Pancreas (tissue), 10 donors: ENCODE measurements around the gene FASTKD1. TPM values are rescaled to one million over a fixed set of nuclear protein-coding genes. Genes with fewer than 3 reads are reported as not detected.
"Not testable (repeated sequence)": the region's sequence is repeated elsewhere in the genome, so short reads cannot be mapped to it uniquely, and the experiment has no call there.

ENCODE experiments used
- ATAC-seq, 4 donors: fragments of 200-7000 bp; cut with Tn5 transposase; one replicate each; pipeline versions ENCODE4 v1.8.0 to v1.9.1; 2020; ENCODE audit warnings: mild to moderate bottlenecking in 4 of 4, moderate library complexity in 4 of 4
- DNase-seq, 6 donors: peaks; one replicate each; pipeline ENCODE4 v3.0.0-alpha.2; 2020
- FAIRE-seq: peaks from 2 replicates; lab custom pipeline; 2012; peaks lifted over from hg19 to GRCh38; lab: Jason Lieb, UNC
- H3K27ac ChIP-seq, 4 donors: fragments of 200-600 bp; sonication (generic); 1 replicate in 3 of 4; 2 replicates in 1 of 4; pipeline versions ENCODE4 v1.5.0 to v1.8.0; 2020
- H3K27me3 ChIP-seq, 4 donors: fragments of 200-600 bp; one replicate each; pipeline ENCODE4 v1.8.0; 2021
- H3K36me3 ChIP-seq, 3 donors: fragments of 200-600 bp; sonication (generic) in 1 of 3; one replicate each; pipeline versions ENCODE4 v1.5.0 to v1.8.0; 2020 to 2021
- H3K4me1 ChIP-seq, 3 donors: fragments of 200-600 bp; one replicate each; pipeline ENCODE4 v1.8.0; 2021
- H3K4me3 ChIP-seq, 4 donors: fragments of 200-600 bp; sonication (generic) in 2 of 4; one replicate each; pipeline versions ENCODE4 v1.5.0 to v1.8.0; 2020 to 2021
- H3K9me3 ChIP-seq, 4 donors: fragments of 200-600 bp; one replicate each; pipeline ENCODE4 v1.8.0; 2021
- WGBS, 2 donors: extraction: QIAGEN DNeasy Blood & Tissue Kit; methylation state at CpG; one replicate each; pipeline ENCODE4 v1.1.7; 2013; 5-methylcytosine and 5-hydroxymethylcytosine counted together
- intact Hi-C, 3 donors: fragments of 100-400 bp; cut with DNase I; formaldehyde crosslinking; loops; one replicate each; pipeline versions ENCODE4 v1.11.1 to v1.14.2; 2022
- polyA plus RNA-seq, 2 donors: library from polyadenylated mRNA; stranded (reverse); fragments of 200-250 nt; gene quantifications; one replicate each; pipeline ENCODE4 v1.2.3, GENCODE V29; 2013
- total RNA-seq, 6 donors: library from RNA; stranded (reverse); fragmentation: NEBNext Ultra II Directional in 4 of 6; extraction: Animal tissue kit (Norgen Biotek cat#: 25700) in 4 of 6; gene quantifications; one replicate each; pipeline versions ENCODE4 v1.2.1 to v1.2.4, GENCODE V29; 2021 to 2023
- TF ChIP-seq, protein P1 (sequence below), 4 donors: fragments of 200-600 bp; sonication (generic) in 3 of 4; IDR thresholded peaks; one replicate each; pipeline versions ENCODE4 v1.5.0 to v1.8.0; 2021; ENCODE audit warnings: antibody characterized with exemption in 4 of 4
- donor health status: healthy with polysubstance abuse.
- donor health status: DM: no; HTN: no; CAD: no; lungs with moderate emphysema.
- donor health status: DM: no; HTN: no; CAD: no.
- donor health status: control.
- donor health status: control.
- donor health status: Bipolar disorder and iron deficiency.
- donor health status: DM: yes; HTN: yes; CAD: no.
- donor health status: DM: no; HTN: no; CAD: no.
- donor health status: DM: no; HTN: no; CAD: no.
- donor health status: DM: yes; HTN: yes; CAD: no.

Gene FASTKD1
- total and polyA plus RNA-seq, 8 donors: 5.5 to 35.9 (median 11.5) TPM

DNA sequence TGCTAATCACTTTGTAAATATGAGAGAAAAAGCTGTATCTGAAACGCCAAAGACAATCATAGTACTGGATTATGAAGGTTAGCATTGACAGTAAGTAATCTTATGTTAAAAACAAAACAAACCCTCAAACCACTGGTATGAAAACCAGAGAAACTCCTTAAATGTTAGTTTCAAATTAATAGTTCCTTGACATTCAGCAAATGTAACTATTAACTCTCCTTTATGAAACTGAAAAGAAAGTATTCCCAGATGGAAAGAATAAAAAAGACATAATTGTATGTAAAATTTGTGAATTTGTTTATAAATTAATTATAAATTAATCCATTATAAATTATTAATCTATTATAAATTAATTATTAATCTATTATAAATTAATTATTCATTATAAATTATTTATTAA, 12.3 kb downstream of the FASTKD1 start:
- Histone ChIP-seq H3K4me1 (no peaks in the 10 kb centered on the region), H3K9me3 (no peaks in the 10 kb centered on the region), H3K27me3 (no peaks in the 10 kb centered on the region), H3K27ac (no peak overlapping the region), H3K36me3 (no peaks in the 10 kb centered on the region), H3K4me3 (no peak overlapping the region)
- TF ChIP-seq, protein P1, sequence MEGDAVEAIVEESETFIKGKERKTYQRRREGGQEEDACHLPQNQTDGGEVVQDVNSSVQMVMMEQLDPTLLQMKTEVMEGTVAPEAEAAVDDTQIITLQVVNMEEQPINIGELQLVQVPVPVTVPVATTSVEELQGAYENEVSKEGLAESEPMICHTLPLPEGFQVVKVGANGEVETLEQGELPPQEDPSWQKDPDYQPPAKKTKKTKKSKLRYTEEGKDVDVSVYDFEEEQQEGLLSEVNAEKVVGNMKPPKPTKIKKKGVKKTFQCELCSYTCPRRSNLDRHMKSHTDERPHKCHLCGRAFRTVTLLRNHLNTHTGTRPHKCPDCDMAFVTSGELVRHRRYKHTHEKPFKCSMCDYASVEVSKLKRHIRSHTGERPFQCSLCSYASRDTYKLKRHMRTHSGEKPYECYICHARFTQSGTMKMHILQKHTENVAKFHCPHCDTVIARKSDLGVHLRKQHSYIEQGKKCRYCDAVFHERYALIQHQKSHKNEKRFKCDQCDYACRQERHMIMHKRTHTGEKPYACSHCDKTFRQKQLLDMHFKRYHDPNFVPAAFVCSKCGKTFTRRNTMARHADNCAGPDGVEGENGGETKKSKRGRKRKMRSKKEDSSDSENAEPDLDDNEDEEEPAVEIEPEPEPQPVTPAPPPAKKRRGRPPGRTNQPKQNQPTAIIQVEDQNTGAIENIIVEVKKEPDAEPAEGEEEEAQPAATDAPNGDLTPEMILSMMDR (IDR thresholded peaks at IDR 0.05): no peak
- FAIRE-seq: no peak
- 76 to 80% methylated on average over 1 of the region's 1 CpG for WGBS, 2 donors
- ATAC-seq: no peak
- intact Hi-C loops: no loop called here
- no peak for DNase-seq

GRCh38 chr2:169546756-169547155, 26.9 kb downstream of the FASTKD1 start:
- FAIRE-seq: no peak
- no peak for DNase-seq
- Histone ChIP-seq H3K9me3 (no peaks in the 10 kb centered on the region), H3K36me3 (peaks cover 0 to 11% (median 0%) of the 10 kb centered on the region in 3 donors), H3K4me3 (no peak overlapping the region), H3K27me3 (no peaks in the 10 kb centered on the region), H3K4me1 (no peaks in the 10 kb centered on the region), H3K27ac (no peak overlapping the region)
- 98% methylated on average over 2 of the region's 2 CpGs for WGBS, 2 donors
- ATAC-seq: no peak
- intact Hi-C loops: no loop called here
- TF ChIP-seq, protein P1 (IDR thresholded peaks at IDR 0.05): no peak

DNA sequence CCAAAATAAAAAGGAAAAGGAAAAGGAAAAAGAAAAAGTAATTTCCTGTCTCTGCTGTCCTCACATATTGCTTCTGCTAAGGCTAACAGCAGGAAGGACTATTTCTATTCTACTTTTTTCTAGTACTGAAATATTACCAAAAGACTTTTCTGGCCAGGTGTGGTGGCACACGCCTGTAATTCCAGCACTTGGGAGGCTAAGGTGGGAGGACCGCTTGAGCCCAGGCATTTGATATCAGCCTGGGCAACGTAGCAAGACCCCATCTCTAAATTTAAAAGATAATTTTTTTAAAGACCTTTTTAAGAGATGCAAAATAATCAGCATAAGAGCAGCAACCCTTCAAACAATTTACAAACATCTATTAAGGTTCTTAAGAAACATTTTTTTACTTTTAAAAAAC, 31.2 kb downstream of the FASTKD1 start:
- FAIRE-seq (no peak), DNase-seq (no peak), ATAC-seq (no peak)
- H3K9me3 ChIP-seq: no peaks in the 10 kb centered on the region
- TF ChIP-seq, protein P1 (IDR thresholded peaks at IDR 0.05): no peak
- H3K27ac ChIP-seq: no peak overlapping the region
- intact Hi-C loops: no loop called here
- 91 to 97% methylated on average over 3 of the region's 3 CpGs for WGBS, 2 donors
- H3K36me3 ChIP-seq: peaks cover 0 to 11% (median 0%) of the 10 kb centered on the region in 3 donors
- H3K4me3 ChIP-seq: no peak overlapping the region
- no peaks in the 10 kb centered on the region for H3K27me3 ChIP-seq
- H3K4me1 ChIP-seq: no peaks in the 10 kb centered on the region

DNA sequence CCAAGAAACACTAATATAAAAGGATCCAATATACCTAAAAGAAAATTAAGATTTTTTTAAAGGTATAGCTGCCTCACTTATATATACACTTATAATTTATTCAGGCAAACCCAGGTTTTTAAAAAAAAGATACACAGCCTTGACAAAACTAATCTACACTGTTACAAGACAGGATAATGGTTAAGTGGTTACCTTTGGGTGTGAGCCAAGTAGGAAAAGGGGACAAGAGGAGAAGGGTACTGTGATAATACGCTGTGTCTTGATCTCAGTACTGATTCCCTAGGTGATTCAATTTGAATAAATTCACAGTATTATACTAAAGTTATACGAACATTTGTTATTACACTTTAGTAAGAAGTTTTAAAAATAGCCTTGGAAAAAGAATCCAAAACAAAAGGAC, 33.5 kb downstream of the FASTKD1 start:
- intact Hi-C loops: no loop called here
- ATAC-seq (no peak), DNase-seq (no peak), FAIRE-seq (no peak)
- H3K27me3 ChIP-seq: no peaks in the 10 kb centered on the region
- no peaks in the 10 kb centered on the region for H3K9me3 ChIP-seq
- WGBS, 2 donors: 84 to 89% methylated on average over 2 of the region's 2 CpGs
- TF ChIP-seq, protein P1 (IDR thresholded peaks at IDR 0.05): no peak
- no peaks in the 10 kb centered on the region for H3K4me1 ChIP-seq
- H3K27ac ChIP-seq: no peak overlapping the region
- no peak overlapping the region for H3K4me3 ChIP-seq
- peaks cover 0 to 16% (median 0%) of the 10 kb centered on the region in 3 donors for H3K36me3 ChIP-seq

- H3K4me3 ChIP-seq, H3K4me1 ChIP-seq, ATAC-seq, H3K27ac ChIP-seq, DNase-seq, H3K27me3 ChIP-seq, H3K9me3 ChIP-seq, intact Hi-C loops, FAIRE-seq: not testable (repeated sequence)
- H3K36me3 ChIP-seq: peaks cover 0 to 16% (median 0%) of the 10 kb centered on the region in 3 donors
- 95 to 97% methylated on average over 2 of the region's 2 CpGs for WGBS, 2 donors
Observed at GRCh38 chr2:169539460-169539859, 34.2 kb downstream of the FASTKD1 start.
